Kidney epithelial cell (primary cell): Measurements from ENCODE around the gene MYO1D. TPM values are rescaled to one million over a fixed set of nuclear protein-coding genes. Genes with fewer than 3 reads are reported as not detected.

Experiments used
- DNase-seq: peaks from one replicate; pipeline ENCODE4 v3.0.0-alpha.2; 2010; ENCODE audit warnings: low read depth
- H3K27me3 ChIP-seq: 2 replicates; pipeline ENCODE4 v1.6.0; 2011; ENCODE audit warnings: low read length; ENCODE audit not compliant: control insufficient read depth, insufficient read depth
- H3K36me3 ChIP-seq: 2 replicates; pipeline ENCODE4 v1.5.1; 2011; ENCODE audit warnings: low read length; ENCODE audit not compliant: control insufficient read depth, insufficient read depth
- H3K4me3 ChIP-seq: 2 replicates; pipeline ENCODE4 v1.5.1; 2011; ENCODE audit warnings: low read depth, mild to moderate bottlenecking, control low read depth, low read length
- CTCF ChIP-seq: IDR thresholded peaks from 2 replicates; pipeline ENCODE4 v1.5.1; 2011; ENCODE audit warnings: mild to moderate bottlenecking, moderate library complexity, low read length, control low read depth, inconsistent platforms; ENCODE audit not compliant: insufficient read depth, poor library complexity, severe bottlenecking
- total RNA-seq: library from RNA; depleted of rRNA; stranded (reverse); fragments of >200 nt; gene quantifications from 2 replicates; pipeline ENCODE4 v1.2.3, GENCODE V29; 2015

The MYO1D gene
- total RNA-seq, 1 donor from 2014 or later = 95.5 TPM

GRCh38 chr17:32604966-32605365, 272.0 kb downstream of the MYO1D start:
- DNase-seq = no peak
- no peaks in the 10 kb centered on the region for H3K27me3 ChIP-seq
- no peak for TF ChIP-seq CTCF
- H3K4me3 ChIP-seq = no peak overlapping the region
- no peaks in the 10 kb centered on the region for H3K36me3 ChIP-seq

GRCh38 chr17:32602396-32602795, 274.5 kb downstream of the MYO1D start:
- no peaks in the 10 kb centered on the region for H3K27me3 ChIP-seq
- no peak for TF ChIP-seq CTCF
- DNase-seq = no peak

GRCh38 chr17:32601866-32602265, 275.1 kb downstream of the MYO1D start:
- H3K4me3 ChIP-seq = no peak overlapping the region
- no peak for TF ChIP-seq CTCF
- no peak for DNase-seq
- H3K36me3 ChIP-seq = no peaks in the 10 kb centered on the region
- H3K27me3 ChIP-seq = no peaks in the 10 kb centered on the region

More at GRCh38 chr17:32602396-32602795, 274.5 kb downstream of the MYO1D start:
- Histone ChIP-seq H3K4me3 (no peak overlapping the region), H3K36me3 (no peaks in the 10 kb centered on the region)

GRCh38 chr17:32596628-32597027, 280.3 kb downstream of the MYO1D start:
- no peak for DNase-seq
- Histone ChIP-seq H3K27me3 (no peaks in the 10 kb centered on the region), H3K36me3 (no peaks in the 10 kb centered on the region), H3K4me3 (no peak overlapping the region)
- TF ChIP-seq CTCF = no peak

- Histone ChIP-seq H3K36me3 (no peaks in the 10 kb centered on the region), H3K4me3 (no peak overlapping the region), H3K27me3 (no peaks in the 10 kb centered on the region)
- DNase-seq = no peak
- no peak for TF ChIP-seq CTCF
These were observed 280.7 kb downstream of the MYO1D start for GRCh38 chr17:32596206-32596605.

GRCh38 chr17:32593003-32593402, 283.9 kb downstream of the MYO1D start:
- no peak for TF ChIP-seq CTCF
- H3K27me3 ChIP-seq = no peaks in the 10 kb centered on the region
- no peaks in the 10 kb centered on the region for H3K36me3 ChIP-seq
- DNase-seq = no peak
- no peak overlapping the region for H3K4me3 ChIP-seq
